Jurkat, Clone E6-1 (cell line): ENCODE measurements around the gene WDR83.

Experiments
- DNase-seq: peaks from one replicate; pipeline ENCODE4 v3.0.0-alpha.2; 2011; ENCODE audit warnings: low read depth, low spot score
- H3K4me3 ChIP-seq: 2 replicates; pipeline ENCODE4 v1.5.1; 2011; ENCODE audit warnings: mild to moderate bottlenecking, low read length, control low read depth, moderate library complexity

Gene WDR83

DNA sequence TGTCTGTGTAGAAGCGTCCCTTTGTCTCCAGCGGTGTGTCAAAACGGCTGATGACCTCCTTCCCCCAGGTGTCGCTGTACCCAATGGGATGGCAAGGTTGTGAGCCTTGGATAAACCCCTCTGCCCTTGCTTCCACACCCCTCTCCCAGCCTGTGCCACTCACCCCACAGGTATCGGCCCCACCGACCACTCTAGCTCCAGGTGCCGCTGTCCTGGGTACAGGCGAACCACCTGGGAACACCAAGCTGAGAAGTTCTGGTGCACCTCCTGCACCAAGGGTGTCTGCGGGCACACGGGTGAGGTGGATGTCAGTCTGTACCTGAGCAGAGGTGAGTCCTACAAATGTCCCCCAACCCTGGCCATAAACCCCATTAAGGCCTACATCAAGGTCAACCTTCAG lies 16.7 kb upstream of the WDR83 start:
- no peak for DNase-seq

GRCh38 chr19:12652219-12652618 lies 14.4 kb upstream of the WDR83 start:
- H3K4me3 ChIP-seq = no peak overlapping the region
- no peak for DNase-seq

More for the DNA sequence above, 16.7 kb upstream of the WDR83 start:
- no peak overlapping the region for H3K4me3 ChIP-seq

- H3K4me3 ChIP-seq = no peak overlapping the region
- DNase-seq = no peak
These were observed 11.1 kb upstream of the WDR83 start for GRCh38 chr19:12655546-12655945.

DNA sequence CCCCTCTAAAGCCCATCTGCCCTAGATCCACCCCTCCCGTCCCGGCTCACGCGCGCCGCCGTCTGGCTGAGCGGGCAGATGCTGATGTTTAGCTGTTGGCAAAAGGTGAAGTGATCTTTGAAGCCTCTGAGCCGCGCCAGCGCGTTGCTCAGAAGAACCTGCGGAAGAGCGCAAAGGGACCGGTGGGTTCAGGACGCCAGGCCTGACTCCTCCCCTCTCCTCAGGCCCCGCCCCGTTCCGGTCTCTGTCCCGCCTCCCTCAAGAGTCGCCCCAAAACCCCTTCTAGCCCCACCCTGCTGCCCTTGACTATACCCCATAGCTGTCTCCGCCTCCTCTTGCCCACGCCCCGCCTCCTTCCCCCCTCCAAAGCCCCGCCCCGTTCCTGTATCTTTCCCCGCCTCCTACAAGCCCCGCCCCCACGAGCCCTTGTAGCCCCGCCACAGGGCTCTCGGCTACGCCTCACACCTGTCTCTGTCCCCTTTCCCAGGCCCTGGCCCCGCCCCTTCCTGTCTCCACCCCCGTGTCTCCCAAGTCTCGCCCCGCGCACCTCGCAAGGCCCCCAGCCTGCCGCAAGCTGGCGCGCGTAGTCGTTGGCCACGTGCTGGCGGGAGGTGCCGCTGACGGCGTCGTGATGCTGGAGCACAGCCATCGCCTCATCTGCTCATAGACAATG lies 9.6 kb upstream of the WDR83 start:
- no peak for DNase-seq
- H3K4me3 ChIP-seq = no peak overlapping the region

GRCh38 chr19:12657966-12658365 lies 8.6 kb upstream of the WDR83 start:
- H3K4me3 ChIP-seq = no peak overlapping the region

GRCh38 chr19:12660980-12661379 lies 5.6 kb upstream of the WDR83 start:
- no peak overlapping the region for H3K4me3 ChIP-seq
- no peak for DNase-seq

More at GRCh38 chr19:12657966-12658365, 8.6 kb upstream of the WDR83 start:
- DNase-seq = no peak

DNA sequence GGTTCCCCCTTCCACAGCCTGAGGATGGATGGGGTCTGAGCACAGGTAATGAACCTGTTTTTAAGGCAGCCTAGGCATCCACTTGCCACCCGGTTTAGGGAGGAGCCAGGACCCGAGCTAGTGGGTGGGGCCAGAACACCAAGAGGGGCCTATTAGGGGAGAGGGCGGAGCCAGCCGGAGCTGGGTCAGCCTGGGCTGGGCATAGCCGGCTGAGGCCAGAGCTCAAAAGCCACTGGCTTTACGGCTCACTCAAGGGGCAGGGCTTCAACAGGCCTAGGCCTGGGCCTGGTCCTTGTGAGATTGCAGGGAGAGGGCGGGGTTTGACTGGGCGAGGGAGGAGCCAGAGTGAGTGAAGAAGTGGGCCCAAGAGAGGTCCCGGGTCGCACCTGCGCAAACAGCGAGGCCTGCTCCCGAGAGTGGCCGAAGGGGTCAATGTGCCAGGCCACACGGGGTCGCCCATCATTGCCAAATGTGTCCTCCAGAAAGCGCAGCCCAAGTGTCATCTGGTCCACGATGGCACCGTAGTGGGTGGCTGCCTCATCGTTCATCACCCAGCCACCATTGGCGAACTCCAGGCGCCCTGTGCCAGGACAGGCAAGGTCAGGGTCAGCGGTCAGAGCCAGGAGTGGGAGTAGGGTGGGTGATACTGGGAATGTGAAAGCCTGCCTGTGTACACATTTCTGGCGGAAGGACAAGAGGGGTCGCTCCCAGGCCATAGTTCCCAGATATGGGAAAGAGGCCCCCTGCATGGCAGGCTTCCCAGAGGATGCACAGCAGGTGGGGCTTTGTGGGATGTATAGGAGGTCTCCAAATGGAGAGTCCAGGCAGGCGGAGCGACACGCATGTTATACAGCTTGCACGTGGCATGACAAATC lies 2.0 kb upstream of the WDR83 start:
- DNase-seq = no peak
- H3K4me3 ChIP-seq = no peak overlapping the region

DNA sequence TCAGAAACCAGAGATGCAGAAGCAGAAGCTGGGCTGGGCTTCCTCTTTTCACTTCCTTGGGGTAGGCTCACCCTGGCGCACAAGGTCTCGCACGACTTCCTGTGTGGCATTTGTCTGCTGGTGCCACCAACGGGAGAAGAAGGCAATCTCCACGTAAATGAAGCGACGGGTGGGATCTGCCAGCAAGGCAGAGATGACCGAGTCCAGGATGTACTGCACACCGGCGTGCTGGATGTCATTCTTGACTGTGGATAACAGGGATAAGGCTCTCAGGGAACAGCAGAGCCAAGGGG lies 1.4 kb upstream of the WDR83 start:
- no peak overlapping the region for H3K4me3 ChIP-seq
- DNase-seq = no peak

- no peak for DNase-seq
- peak overlapping the region; percentile 78 for H3K4me3 ChIP-seq
These were observed 839 bp upstream of the WDR83 start for GRCh38 chr19:12665671-12666264.

- no peak overlapping the region for H3K4me3 ChIP-seq
- DNase-seq = no peak
These were observed 1.2 kb downstream of the WDR83 start for GRCh38 chr19:12667731-12668302.

DNA sequence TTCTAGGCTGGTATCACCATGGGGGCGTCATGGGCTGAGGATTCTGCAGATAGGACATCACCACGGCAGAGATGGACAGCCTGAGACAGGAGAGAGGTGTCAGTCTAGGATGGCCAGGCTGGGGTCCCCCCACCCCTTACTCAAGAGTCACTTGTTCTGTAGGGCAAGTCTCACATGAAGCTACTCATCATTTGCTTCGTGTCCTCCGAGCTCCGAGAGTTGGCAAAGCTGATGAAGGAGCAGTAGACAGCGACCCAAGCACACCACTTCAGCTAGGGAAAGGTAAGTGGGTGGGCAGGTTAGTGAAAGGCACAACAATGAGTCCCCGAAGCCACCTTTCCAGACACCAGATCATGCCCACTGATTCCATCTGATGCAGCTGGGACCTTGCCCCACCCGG lies 1.7 kb downstream of the WDR83 start:
- DNase-seq = no peak
- H3K4me3 ChIP-seq = peak overlapping the region; percentile 93

GRCh38 chr19:12668932-12669269 lies 2.3 kb downstream of the WDR83 start:
- DNase-seq = no peak
- H3K4me3 ChIP-seq = peak overlapping the region; percentile 93

- H3K4me3 ChIP-seq = peak overlapping the region; percentile 93
- peak; percentile 74 for DNase-seq
These were observed 2.9 kb downstream of the WDR83 start for GRCh38 chr19:12669270-12670158.

GRCh38 chr19:12670159-12670928 lies 3.7 kb downstream of the WDR83 start:
- H3K4me3 ChIP-seq = peak overlapping the region; percentile 93

GRCh38 chr19:12672744-12673143 lies 6.1 kb downstream of the WDR83 start:
- DNase-seq = no peak
- H3K4me3 ChIP-seq = no peak overlapping the region

More at GRCh38 chr19:12670159-12670928, 3.7 kb downstream of the WDR83 start:
- no peak for DNase-seq

DNA sequence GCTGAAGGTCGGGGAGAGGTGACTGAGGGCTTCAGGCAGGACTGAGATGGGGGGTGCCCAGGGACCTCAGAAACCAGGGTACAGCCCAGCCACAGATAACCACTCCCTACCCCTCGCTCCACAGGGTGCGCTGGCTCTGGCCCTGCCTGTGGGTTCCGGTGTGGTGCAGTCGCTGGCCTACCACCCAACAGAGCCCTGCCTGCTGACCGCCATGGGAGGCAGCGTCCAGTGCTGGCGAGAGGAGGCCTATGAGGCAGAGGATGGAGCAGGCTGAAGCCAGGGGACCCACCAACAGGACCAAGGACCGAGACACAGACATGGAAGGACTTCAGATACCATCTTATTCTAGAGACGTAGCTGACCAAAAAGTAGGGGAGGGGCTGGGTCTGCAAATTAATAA lies 8.8 kb downstream of the WDR83 start:
- no peak overlapping the region for H3K4me3 ChIP-seq
- no peak for DNase-seq

DNA sequence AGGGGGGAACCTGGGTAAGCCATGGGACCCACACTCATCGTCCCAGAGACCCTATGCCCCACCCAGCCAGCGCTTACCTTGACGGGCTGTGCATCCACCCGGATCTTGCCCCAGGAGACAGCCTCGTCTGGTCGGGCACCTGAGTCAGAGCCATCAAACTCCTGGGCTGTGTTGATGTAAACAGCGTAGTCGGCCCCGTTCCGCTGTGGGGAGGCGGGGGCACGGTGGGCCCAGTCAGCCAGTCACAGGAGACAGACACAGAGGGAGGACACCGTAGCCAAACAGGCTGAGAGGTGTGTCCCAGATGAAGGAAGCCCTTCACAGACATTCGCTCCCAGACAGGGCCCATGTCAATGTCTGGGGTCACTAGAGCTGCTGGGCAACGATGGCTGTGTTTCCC lies 9.3 kb downstream of the WDR83 start:
- no peak for DNase-seq

GRCh38 chr19:12676384-12676792 lies 9.8 kb downstream of the WDR83 start:
- DNase-seq = peak; percentile 76

More for the DNA sequence above, 9.3 kb downstream of the WDR83 start:
- no peak overlapping the region for H3K4me3 ChIP-seq

More at GRCh38 chr19:12676384-12676792, 9.8 kb downstream of the WDR83 start:
- no peak overlapping the region for H3K4me3 ChIP-seq
